GM18870 (cell line): Measurements from ENCODE around the gene ABCB9.
A peak's percentile ranks its signal among the peaks of the same experiment; 100 is the strongest.

Experiments
- ATAC-seq: cut with Tn5 transposase; IDR thresholded peaks from one replicate; pipeline ENCODE4 v1.9.1; 2021; ENCODE audit warnings: moderate library complexity; ENCODE audit not compliant: unreplicated experiment

ABCB9 gene

DNA sequence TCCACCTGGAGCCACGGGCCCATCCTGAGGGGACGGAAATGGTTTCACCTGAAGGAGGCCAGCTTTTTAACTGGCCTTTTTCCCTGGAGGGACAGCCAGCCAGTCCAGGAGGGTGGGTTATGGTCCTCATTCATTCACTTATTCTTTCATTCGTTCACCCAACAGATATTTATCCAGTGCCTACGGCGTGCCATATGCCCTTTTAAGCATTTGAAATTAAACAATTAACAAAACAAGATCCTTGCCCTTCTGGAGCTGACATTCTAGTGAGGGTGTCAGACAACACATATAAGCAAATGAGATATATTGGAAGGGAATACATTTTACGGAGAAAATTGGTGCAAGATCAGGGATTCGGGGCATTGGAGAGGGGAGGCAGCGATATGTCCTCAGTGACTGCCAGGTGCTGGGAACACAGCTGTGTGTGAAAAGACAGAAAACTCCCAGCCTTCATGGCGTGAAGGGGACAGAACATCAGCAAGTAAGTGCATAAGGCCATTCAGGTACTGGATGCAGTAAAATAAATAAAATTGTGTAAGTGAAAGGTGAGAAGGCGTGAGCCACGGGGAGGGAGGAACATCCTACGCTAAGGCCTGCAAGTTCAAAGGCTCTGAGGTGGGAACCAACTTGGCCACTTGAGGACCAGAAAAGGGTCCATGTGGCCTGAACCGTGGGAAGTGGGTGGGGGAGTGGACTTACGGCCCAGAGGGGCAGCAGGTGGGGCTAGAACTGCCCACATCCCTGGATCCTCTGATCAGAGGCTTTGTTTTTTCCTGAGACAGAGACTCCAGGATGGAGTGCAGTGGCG lies 684 bp upstream of the ABCB9 start:
- no peak for ATAC-seq

DNA sequence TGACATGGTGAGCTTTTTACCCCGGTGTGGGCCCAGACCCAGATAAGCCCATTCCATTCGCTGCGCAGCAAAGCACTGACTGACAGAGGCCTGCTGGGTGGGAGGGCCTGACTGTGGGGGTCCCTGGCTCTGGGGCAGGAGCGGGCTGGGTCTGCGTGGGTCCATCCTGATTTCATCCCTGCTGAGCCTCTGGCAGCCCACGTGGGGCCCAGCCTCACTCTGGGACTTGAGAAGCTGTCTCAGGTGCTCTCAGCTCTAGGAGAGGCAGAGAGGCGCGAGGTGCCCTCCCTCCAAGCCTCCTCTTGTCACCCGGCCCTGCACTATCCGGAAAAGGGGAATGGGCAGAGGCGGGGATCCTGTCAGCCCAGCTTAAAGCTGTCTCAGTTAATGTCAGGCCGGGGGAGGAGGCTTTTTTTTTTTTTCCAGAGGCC lies 927 bp downstream of the ABCB9 start:
- no peak for ATAC-seq

DNA sequence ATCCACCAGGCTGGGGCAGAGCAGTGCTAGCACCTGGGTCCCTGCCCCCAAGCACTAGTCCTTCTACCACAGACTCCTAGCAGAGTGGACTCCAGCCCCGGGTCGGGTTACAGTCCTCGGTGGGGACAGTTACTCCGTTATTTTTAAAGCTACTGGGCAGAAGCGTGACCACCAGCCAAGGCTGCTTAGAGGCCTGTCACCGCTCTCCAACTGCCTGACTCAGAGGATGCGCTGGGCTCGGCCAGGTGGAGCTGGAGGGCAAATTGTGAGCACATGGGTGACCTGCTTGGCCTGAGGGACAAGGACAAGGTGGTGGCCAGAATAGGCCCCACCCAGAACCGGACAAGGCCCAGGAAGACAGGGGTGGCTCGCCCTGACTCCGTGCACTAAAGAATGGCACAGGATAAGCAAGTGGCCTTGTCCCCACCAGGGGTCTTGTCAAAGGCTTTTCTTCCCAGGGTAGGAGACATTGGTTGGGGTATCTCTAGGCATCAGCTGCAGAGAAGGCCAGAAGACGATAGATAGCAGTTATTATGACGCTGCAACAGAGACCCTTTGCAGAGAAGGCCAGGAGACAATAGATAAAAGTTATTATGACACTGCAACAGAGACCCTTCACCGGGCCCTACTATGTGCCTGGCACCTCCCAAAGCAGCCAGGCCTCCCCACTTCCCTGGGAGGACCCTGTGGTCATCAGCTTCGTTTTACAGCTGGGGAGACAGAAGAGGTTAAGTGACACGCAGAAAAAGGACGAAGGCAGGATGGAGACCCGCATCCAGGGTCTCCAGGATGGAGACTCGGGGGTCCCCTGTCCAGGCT lies 1.6 kb downstream of the ABCB9 start:
- ATAC-seq = no peak

DNA sequence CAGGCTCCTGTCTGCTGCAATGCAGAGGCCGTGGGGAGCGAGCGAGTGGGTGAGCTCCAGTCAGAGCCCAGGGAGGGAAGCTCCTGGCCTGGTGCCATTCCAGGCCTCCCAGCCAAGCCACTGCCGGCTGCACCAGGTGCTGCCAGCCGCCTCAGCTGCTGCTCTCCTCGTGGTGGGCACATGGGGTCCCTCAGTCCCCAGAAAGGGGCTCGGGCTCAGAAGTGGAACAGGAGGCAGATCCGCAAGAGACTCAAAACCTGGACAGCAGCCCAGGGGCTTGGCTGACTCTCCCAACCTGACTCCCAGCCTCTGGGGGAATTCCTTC lies 2.4 kb downstream of the ABCB9 start:
- no peak for ATAC-seq

DNA sequence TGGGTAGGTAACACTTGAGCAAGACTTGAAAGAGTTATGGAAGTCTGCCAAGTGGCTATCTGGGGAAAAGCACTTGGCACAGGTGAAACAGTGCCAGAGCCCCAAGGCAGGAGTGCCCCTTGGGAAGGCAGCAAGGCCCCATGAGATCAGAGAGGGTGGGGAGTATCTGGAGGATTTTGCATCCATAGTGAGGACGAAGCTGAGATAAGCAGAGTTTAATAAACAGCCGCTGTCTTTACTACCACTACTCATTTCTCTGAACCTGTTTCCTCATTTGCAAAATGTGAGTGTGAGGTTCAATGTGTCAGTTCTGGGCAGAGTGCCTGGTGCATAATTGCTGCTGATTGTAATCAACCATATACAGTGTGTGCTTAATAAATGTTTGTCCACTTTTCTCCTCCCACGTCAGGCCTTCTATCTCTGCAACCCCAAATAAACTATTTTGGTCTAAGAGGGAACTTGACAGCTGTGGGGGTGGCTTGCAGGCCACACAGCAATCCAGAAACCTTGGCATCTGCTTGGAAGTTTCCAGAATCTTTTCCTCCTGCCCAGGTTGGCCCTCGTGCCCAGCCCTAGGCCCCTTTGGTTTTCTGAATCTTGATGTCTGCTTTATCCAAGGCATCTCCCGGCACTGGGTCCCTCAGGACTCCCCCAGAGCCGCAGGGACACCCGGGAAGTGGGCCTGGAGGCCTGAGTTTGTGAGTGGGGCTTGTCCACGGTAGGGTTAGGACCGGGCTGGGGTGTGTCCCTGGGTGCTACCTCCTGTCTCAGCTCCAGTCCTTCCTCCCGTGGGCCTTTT lies 4.5 kb downstream of the ABCB9 start:
- no peak for ATAC-seq

DNA sequence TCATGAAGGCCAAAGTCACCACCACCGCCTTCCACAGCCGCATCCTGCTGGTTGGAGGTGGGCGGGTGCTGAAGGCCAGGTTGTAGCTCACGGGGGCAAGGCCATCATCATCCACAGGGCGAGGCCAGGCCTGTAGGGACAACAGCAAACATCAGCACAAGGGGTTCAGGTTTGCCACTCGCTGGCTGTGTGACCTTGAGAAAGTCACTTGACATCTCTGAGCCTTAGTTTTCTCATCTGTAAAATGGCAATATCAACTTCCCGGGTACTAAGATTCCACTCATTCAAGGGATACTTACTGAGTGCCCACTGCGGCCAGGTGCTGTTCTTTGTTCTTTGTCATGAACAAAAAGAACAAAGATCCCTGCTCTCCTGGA lies 6.1 kb downstream of the ABCB9 start:
- no peak for ATAC-seq

DNA sequence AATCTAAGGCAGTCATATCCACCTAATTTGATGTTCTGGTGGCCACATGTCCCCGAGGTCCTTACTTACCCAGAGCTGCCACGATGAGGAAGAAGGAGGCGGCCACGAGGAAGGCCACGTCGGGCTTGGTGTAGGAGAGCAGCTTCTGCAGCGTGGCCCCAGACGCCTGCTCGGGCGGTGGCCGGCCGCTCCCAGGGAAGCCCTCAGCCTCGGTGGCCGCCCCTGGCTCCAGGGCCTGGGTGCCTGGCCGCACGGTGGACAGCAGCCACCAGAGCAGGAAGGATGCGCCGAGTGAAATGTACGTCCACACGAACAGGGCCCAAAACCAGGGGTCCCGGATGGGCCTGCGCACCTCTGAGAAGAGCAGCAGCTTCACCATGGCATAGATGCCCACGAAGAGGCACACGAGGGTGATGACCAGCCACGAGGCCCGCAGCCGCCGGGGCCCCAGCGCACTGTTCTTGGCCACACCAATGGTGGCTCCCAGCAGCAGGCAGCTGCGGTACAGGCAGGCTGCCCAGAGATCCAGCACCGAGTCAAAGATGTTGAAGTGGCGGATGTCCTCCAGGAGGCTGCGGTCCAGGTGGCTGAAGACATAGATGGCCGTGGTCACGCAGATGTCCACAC lies 6.6 kb downstream of the ABCB9 start:
- no peak for ATAC-seq

DNA sequence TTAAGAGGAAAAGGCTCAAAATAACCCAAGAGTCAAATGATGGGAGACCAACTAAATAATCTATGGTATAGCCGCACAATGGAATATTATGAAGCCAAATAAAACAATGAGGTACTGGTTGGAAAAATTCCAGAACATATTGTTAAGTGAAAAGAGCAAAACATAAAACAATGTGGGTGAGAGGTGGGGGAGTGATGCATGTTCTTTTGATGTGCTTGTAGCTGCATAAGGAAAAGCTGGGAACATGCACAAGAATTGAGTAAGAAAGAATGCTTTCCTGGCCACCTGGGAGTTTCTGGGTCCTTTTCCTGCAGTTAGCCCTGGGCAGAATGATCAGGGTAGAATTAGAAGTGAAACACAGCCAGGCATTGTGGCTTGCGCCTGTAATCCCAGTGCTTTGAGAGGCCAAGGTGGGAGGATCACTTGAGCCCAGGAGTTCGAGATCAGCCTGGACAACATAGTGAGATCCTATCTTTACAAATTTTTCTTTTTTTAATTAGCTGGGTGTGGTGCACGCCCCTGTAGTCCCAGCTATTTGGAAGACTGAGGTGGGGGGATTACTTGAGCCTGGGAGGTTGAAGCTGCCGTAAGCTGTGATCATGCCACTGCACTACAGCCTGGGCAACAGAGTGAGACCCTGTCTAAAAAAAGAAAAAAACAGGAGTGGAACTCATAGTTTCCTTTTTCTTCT lies 7.9 kb downstream of the ABCB9 start:
- ATAC-seq = no peak

DNA sequence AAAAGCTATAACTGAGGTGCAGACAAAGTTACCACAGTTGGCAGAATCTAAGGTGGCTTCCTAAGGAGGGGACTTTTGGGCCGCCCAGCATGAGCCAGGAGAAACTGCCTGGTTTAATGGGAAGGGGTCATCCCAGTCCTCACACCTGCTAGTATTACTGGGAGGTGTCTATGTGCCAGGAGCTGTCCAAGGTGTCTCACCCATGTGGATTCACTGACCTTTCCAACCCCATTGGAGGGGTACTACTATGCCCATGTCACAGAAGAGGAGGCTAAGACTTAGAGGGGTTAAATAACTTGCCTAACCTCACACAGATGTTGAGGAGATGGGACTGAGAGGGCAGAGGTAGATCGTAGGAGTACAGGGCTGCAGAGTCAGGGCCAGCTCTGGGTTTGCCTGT lies 10.2 kb downstream of the ABCB9 start:
- ATAC-seq = no peak

DNA sequence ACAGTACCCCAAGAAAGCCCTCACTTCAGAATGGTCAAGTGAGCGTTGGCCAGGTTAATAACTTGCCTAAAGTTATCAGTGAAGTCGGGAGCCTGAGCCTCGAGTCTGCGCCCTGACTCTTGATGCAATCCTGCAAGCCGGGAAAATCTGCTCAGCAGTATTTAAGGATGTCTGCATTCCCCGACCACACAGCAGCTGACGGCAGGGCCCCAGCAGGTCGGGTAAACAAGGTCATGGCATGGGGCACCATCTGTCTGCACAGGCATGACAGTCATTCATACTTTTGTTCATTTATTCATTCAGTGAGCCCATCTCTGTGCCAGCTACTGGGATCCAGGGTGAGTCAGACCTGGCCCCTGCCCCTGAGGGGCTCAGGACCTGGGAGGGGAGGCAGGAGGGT lies 11.1 kb downstream of the ABCB9 start:
- no peak for ATAC-seq

DNA sequence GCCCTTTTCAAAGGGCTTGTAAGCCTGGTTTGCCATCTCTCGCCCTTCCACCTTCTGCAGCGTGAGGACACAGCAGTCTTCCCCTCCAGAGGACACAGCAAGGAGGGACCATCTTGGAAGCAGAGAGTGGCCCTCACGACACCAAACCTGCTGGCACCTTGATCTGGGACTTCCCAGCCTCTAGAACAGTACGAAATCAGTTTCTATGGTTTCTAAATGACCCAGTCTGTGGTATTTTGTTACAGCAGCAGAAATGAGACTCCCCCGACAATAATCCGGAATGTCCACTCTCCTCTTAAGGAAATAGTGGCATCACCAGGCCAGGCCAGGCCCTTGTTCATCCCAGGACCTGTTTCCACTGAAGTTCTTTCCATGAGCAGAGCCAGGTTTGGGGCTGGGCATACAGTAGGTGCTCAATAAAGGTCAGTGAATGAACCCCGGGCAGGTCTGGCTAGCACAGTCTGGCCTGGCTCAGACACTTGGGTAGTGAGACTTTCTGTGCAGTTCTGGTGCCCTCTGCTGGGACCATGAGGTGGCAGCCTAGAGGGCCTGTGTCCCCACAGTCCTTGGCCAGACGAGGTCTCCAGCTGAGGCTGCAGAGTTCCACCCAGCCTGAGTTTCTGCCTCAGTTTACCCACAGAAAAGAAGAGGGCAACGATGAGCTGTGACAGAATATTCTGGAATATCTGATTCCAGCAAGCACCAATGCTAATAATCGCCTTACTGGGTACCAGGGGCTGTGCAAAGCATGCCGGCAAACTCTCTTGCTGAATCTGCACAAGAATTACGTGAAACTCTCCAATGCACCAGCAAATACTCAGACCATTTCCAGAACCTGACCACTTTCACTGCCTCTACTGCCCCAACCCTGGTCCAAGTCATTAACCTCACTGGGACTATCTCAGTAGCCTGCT lies 14.0 kb downstream of the ABCB9 start:
- peak; percentile 43 for ATAC-seq

DNA sequence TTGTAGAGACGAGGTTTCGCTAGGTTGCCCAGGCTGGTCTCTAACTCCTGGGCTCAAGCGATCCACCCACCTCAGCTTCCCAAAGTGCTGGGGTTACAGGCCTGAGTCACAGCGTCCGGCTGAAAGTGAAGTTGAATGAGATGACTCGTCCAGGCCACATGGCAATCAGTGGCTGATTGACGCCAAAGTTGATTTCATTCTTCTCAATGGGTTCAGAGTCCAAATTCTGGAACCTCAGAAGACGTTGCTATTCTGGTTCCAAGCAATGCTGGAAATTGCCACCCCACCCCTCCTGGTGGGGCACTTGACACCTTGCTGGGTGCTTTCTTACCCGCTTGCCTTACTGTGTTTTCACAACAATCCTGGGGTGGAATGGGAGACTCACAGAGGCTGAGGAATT lies 14.9 kb downstream of the ABCB9 start:
- no peak for ATAC-seq

DNA sequence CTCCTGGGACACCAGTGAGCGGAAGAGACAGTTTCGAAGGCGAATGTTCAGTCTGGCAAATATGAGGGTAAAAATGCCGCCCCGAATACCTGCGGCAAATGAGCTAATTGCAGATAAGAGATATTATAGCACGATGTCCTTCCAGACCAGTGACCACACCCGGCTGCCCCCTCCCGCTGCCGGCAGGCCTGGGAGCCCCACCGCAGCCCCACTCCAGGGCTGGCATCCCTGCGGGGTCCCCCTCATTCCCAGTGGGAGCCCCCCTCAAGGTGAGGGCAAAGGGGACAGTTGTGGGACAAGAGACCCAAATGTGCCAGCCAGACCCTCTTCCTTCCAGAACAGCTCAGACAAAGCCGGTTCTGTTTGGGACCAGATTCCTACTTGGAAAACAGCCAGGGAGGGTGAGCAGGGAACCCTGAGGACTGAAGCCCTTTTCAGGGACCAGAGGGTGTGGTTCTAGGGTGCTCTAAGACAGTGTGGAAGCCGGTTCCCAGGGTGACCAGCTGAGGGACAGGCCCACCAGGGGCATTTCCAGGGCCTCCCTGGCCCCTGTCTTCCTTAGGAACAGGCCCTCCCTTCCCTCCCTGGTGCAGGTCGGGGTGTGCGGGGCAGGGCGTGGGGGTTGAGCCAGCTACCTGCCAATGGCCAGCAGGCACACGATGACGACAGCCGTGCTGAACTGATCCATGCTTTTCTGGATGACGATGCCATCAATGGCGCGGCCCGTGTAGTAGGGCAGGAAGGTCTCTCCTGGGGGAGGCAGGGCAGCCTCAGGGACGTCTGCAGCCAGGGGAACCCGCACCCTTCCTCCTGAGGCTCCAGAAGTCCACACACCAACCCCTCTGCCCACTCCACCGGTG lies 16.2 kb downstream of the ABCB9 start:
- ATAC-seq = no peak

DNA sequence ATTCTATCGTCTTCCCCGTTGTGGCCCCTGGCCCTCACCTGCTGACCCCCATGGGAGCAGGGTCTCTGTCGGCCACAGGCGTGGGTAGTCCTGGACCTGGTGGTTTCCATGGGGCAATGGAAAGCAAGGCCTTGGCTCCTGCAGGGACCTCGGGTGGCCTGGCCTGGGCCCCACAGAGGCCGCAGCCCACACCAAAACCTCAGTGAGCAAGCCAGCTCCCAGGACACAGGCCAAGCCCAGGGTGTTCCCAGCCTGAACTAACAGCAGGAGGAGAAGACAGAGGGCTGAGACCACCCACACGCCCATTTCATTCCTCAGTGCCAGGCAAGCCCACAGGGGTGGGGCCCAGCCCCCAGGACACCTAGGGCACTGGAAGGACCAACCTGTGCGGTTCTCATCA lies 16.9 kb downstream of the ABCB9 start:
- ATAC-seq = no peak

DNA sequence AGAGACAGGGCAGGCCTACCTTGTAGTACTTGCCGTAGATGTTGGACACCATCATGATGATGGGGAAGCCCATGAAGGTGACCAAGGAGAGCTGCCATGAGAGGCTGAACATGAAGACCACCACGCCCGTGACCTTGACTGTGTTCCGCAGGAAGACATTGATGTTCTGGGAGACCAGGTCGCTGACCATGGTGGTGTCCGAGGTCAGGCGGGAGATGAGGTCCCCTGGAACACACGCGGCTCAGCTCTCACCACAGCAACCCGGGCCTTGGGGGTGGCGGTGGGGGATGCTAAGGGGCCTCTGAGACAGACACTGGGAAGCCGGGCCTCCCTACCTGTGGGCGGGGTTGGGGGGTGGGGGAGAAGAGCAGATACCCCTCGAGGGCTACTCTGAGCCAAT lies 17.7 kb downstream of the ABCB9 start:
- no peak for ATAC-seq

DNA sequence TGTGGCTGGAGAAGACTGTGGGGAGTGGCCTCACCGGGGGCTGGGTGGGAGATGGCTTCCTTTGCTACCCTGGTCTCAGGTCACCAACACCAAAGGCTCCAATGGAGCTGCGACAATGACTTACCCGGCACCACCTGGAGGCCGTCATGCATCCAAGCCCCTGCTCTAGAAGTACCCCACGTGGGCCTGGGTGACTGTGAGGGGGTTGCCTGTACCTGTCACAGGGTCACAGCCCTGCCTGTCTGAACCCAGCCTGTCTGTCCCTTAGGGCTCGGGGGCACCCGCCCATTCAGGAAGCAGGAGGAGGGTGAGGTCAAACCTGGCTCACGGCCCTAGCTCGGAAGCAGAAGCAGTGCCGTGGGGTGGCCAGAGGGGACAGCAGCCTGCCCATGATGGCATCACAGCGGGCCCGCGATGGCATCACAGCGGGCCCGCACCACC lies 18.9 kb downstream of the ABCB9 start:
- ATAC-seq = no peak

DNA sequence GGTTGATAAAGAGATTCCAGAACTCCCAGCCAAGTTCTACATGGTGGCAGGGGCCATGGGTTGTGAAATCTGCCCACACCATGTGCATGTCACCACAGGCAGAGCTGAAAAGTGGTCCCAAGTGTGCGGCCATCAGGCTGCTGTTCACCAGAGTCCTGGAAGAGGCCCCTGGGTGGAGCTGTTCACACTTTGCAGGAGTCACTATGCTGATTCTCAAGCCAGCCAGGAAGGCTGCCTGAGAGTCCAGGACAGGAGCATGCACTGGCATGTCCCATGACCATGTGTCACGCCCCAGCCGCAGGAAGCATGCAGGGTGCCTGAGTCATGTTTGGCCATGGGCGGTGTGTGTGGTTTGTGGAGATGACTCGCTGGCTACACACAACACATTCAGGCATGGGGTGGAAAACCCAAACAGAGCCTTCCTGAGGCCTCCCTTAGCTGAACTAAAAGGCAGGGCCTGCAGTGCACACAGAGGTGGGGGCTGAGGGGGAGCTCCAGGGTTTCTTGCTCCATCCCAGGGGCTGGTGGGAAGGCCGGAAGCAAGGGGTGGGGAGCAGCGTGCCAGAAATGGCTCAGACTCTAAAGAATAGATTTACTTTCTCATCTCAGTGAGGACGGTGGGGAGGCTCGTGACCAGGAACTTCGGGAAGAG lies 19.4 kb downstream of the ABCB9 start:
- peak; percentile 59 for ATAC-seq
